Gastroesophageal sphincter (tissue), 3 donors: ENCODE results near the gene ALOX15B.

Source experiments
- EP300 ChIP-seq: sonication (generic); formaldehyde crosslinking; IDR thresholded peaks from one replicate; pipeline ENCODE4 v1.6.1; 2017; ENCODE audit warnings: antibody characterized with exemption, mild to moderate bottlenecking
- POLR2A ChIP-seq, 2 donors: fragments of 450-650 bp; IDR thresholded peaks; one replicate each; pipeline ENCODE4 v1.6.1; 2017; ENCODE audit warnings: antibody characterized with exemption in 2 of 2, mild to moderate bottlenecking in 2 of 2, moderate library complexity in 1 of 2
- POLR2AphosphoS5 ChIP-seq: sonication (generic); formaldehyde crosslinking; IDR thresholded peaks from one replicate; pipeline ENCODE4 v1.6.1; 2017; ENCODE audit warnings: antibody characterized with exemption
- TF ChIP-seq, protein P1 (sequence below), 4 experiments: fragments of 200-600 bp in 2 of 4; fragments of 450-650 bp in 2 of 4; sonication (generic) in 1 of 4; IDR thresholded peaks; one replicate each; pipeline ENCODE4 v1.5.1; 2017 to 2019; ENCODE audit warnings: antibody characterized with exemption in 4 of 4, mild to moderate bottlenecking in 2 of 4, moderate library complexity in 2 of 4

DNA sequence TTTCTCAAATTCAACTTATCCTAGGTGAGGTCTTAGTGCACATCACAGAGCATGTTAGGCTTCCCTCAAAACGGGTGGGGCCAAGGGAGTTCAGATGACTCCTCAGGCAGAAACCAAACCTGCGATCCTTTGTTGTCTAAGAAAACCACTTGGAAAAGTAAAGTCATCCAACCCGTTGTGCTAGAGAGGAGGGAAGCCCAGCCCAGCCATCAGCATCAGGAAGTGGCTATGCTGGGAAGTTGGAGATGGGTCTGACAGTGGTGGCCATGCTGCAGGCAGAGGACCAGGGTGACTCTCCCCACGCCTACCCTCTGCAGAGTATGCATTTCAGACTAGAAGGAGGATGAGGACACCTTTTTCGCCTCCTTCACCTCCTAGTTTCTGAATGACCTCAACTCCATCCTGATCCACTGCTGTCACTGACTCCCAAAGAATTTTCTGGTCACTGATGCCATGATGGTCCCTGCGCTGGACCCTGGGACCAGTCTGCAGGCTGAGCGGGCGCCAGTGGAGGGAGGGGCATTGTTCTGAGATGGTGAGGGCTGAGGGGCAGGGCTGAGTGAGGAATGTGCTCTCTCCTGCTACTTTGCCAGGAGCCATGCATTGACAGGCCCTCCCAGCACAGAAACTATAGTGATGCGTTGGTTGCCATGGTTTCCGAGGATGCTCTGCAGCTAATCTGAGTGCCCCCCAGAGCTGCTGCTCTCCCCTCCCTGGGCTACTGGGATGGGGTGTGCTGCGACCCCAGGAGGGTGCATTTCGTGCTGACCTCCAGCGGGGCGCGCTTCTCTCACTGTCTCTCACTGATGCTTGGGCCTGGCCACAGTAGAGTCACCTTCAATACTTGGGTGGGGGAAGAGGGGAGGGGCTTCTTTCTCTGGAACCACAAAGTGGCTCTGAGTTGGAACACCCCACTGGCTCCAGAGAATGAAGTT is 28.2 kb downstream of the ALOX15B start:
- TF ChIP-seq, protein P1, sequence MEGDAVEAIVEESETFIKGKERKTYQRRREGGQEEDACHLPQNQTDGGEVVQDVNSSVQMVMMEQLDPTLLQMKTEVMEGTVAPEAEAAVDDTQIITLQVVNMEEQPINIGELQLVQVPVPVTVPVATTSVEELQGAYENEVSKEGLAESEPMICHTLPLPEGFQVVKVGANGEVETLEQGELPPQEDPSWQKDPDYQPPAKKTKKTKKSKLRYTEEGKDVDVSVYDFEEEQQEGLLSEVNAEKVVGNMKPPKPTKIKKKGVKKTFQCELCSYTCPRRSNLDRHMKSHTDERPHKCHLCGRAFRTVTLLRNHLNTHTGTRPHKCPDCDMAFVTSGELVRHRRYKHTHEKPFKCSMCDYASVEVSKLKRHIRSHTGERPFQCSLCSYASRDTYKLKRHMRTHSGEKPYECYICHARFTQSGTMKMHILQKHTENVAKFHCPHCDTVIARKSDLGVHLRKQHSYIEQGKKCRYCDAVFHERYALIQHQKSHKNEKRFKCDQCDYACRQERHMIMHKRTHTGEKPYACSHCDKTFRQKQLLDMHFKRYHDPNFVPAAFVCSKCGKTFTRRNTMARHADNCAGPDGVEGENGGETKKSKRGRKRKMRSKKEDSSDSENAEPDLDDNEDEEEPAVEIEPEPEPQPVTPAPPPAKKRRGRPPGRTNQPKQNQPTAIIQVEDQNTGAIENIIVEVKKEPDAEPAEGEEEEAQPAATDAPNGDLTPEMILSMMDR (IDR thresholded peaks at IDR 0.05) = no peak
- TF ChIP-seq EP300 = no peak
- no peak for TF ChIP-seq POLR2A (IDR thresholded peaks at IDR 0.05)
- no peak for TF ChIP-seq POLR2AphosphoS5
